ENCODE results near the gene NHSL1.

NHSL1 gene

DNA sequence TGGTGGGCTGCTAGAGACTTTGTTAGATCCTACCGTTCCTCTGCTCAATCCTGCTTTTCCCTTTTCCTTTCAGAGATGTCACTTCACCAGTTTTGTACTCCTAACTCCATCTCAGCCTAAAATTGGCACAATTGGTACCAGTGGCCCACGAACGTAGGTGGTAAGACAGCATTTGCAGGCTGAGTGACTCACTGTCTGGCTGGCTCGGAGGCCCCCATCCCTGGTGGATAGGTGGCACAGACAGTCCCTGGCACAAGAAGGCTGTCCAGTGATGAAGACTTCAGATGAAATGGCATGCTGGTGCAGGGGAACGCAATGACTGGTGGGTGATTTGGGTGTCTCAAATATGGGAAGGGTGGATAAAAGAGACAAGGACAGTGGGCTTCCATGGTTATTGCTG is 84.2 kb downstream of the NHSL1 start:
- no peak for DNase-seq (ENCODE audit: low read depth)
- no peak for TF ChIP-seq CTCF (conservative IDR thresholded peaks at IDR 0.05; ENCODE audit: low read length)
- H3K4me3 ChIP-seq (ENCODE audit: low read length), result no peak overlapping the region

GRCh38 chr6:138410972-138411880 is 88.1 kb downstream of the NHSL1 start:
- no peak for DNase-seq (ENCODE audit: low read depth)
- no peak for TF ChIP-seq CTCF (conservative IDR thresholded peaks at IDR 0.05; ENCODE audit: low read length)

GRCh38 chr6:138410048-138410735 is 89.1 kb downstream of the NHSL1 start:
- peak; percentile 78 for DNase-seq (ENCODE audit: low read depth)
- TF ChIP-seq CTCF (conservative IDR thresholded peaks at IDR 0.05; ENCODE audit: low read length), result no peak

More at GRCh38 chr6:138410972-138411880, 88.1 kb downstream of the NHSL1 start:
- H3K4me3 ChIP-seq (ENCODE audit: low read length), result no peak overlapping the region

GRCh38 chr6:138406443-138406842 is 92.9 kb downstream of the NHSL1 start:
- H3K4me3 ChIP-seq (ENCODE audit: low read length), result no peak overlapping the region
- no peak for DNase-seq (ENCODE audit: low read depth)
- 0 out of 2 replicates have a peak, but pooled peaks have one; percentile 10 for TF ChIP-seq CTCF (conservative IDR thresholded peaks at IDR 0.05; ENCODE audit: low read length)

More at GRCh38 chr6:138410048-138410735, 89.1 kb downstream of the NHSL1 start:
- no peak overlapping the region for H3K4me3 ChIP-seq (ENCODE audit: low read length)

- H3K4me3 ChIP-seq (ENCODE audit: low read length), result no peak overlapping the region
- TF ChIP-seq CTCF (conservative IDR thresholded peaks at IDR 0.05; ENCODE audit: low read length), result no peak
- DNase-seq (ENCODE audit: low read depth), result no peak
These were observed 93.4 kb downstream of the NHSL1 start for GRCh38 chr6:138405816-138406413.

- no peak for DNase-seq (ENCODE audit: low read depth)
- no peak for TF ChIP-seq CTCF (conservative IDR thresholded peaks at IDR 0.05; ENCODE audit: low read length)
- H3K4me3 ChIP-seq (ENCODE audit: low read length), result peak overlapping the region; percentile 79
These were observed 94.5 kb downstream of the NHSL1 start for GRCh38 chr6:138404666-138405337.

All from AG10803 (cell line).